Fibroblast of villous mesenchyme (primary cell): Measurements from ENCODE around the gene ERCC2. TPM values are rescaled to one million over a fixed set of nuclear protein-coding genes. Genes with fewer than 3 reads are reported as not detected.

ENCODE experiments used
- DNase-seq: peaks from one replicate; pipeline ENCODE4 v3.0.0-alpha.2; 2010; ENCODE audit warnings: low read depth
- H3K4me3 ChIP-seq: 2 replicates; pipeline ENCODE4 v1.5.1; 2011; ENCODE audit warnings: low read depth, mild to moderate bottlenecking, low read length
- total RNA-seq: library from RNA; depleted of rRNA; stranded (reverse); fragments of >200 nt; gene quantifications from 2 replicates; pipeline ENCODE4 v1.2.3, GENCODE V29; 2012
- TF ChIP-seq, protein P1 (sequence below): IDR thresholded peaks from 2 replicates; pipeline ENCODE4 v1.5.1; 2012; ENCODE audit warnings: low read depth, mild to moderate bottlenecking, low read length; ENCODE audit not compliant: insufficient read depth

The ERCC2 gene
- total RNA-seq, 1 donor, result 73.0 TPM

DNA sequence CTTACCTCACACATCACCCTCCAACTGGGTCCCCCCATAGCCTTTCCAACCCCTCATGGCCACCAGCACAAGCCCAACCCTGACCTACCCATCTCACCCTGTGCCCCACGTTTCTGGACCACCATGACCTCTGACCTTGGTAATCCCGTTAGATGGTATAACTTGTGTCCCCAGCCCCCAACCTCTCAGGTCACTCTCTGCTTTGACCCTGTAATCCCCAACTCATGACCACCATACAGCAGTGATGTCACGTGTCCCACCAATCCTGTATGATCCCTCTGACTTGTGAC lies 21.3 kb downstream of the ERCC2 start:
- DNase-seq, result no peak
- TF ChIP-seq, protein P1, sequence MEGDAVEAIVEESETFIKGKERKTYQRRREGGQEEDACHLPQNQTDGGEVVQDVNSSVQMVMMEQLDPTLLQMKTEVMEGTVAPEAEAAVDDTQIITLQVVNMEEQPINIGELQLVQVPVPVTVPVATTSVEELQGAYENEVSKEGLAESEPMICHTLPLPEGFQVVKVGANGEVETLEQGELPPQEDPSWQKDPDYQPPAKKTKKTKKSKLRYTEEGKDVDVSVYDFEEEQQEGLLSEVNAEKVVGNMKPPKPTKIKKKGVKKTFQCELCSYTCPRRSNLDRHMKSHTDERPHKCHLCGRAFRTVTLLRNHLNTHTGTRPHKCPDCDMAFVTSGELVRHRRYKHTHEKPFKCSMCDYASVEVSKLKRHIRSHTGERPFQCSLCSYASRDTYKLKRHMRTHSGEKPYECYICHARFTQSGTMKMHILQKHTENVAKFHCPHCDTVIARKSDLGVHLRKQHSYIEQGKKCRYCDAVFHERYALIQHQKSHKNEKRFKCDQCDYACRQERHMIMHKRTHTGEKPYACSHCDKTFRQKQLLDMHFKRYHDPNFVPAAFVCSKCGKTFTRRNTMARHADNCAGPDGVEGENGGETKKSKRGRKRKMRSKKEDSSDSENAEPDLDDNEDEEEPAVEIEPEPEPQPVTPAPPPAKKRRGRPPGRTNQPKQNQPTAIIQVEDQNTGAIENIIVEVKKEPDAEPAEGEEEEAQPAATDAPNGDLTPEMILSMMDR, result no peak
- H3K4me3 ChIP-seq, result no peak overlapping the region

DNA sequence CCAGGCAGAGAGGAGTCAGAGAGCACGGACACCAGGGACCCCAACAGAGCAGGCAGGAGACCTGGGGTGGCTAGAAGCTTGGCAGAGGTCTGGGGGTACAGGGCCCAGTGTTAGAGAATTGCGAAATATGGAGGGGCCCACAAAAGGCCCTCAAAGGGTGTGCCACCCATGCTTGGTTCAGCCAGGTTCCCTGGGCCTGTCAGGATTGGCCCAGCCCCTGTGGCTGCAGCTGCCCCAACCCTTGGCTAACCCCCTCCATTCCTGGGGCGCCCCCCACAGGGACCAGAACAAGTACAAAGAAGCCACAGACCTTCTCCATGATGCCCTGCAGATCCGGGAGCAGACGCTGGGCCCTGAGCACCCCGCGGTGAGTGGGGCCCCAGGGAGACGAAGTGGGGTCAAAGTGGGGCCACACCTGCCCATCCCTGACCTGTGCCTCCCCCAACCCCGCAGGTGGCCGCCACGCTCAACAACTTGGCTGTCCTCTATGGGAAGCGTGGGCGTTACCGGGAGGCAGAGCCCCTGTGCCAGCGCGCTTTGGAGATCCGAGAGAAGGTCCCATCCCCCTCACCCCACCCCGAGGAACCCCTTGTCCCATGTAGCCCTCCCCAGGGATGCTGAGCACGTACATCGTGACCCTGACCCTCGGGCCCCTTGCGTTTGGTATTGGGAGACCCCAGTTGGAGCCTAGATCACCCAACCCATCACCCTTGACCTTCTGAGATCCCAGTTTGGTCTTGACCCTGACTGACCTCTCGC lies 21.8 kb downstream of the ERCC2 start:
- H3K4me3 ChIP-seq, result no peak overlapping the region
- TF ChIP-seq, protein P1, result no peak
- no peak for DNase-seq

DNA sequence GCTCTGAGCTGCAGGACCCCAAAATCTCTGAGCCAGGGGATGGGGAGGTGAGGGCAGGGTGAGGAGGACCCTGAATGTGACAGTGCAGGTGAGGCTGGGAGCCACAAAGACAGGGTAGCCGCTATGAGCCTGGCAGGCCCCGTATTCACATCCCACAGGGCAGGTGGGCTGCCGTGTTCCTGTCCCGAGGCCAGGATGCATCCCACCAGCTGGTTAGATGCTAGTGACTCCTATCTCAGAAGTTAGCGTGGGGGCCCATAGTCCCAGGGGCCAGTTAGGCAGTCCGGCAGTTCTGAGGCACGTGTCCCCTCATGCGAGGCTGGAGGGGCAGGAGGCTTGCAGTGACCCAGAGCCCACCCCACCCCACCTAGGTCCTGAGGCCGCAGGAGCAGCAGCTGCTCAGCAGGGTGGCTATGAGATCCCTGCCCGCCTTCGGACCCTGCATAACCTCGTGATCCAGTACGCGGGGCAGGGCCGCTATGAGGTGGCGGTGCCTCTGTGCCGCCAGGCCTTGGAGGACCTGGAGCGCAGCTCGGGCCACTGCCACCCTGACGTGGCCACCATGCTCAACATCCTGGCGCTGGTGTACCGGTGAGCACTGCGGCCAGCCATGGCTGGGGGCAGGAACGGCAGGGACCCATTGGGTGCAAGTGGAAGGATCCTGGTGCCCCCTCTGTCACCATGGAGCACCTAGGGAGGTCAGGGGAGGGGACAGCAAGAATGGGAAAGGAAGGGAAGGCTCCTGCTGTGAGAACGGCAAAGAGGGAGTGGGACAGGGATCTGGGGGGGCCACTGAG lies 22.6 kb downstream of the ERCC2 start:
- TF ChIP-seq, protein P1, result no peak
- H3K4me3 ChIP-seq, result no peak overlapping the region
- DNase-seq, result no peak

DNA sequence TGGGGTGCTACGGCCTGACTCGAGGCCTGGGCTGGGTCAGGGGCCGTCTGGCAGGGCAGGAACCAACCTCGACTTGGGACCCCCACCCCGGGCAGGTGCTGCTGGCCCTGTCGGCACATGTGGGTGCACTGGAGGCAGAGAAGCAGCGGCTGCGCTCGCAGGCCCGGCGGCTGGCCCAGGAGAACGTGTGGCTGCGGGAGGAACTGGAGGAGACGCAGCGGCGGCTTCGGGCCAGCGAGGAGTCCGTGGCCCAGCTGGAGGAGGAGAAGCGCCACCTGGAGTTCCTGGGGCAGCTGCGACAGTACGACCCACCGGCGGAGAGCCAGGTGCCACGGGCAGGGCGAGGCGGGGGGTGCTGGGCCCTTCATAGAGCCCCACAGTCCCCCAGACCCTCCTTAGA lies 23.9 kb downstream of the ERCC2 start:
- DNase-seq, result no peak
- TF ChIP-seq, protein P1, result peak; percentile 4
- H3K4me3 ChIP-seq, result no peak overlapping the region

DNA sequence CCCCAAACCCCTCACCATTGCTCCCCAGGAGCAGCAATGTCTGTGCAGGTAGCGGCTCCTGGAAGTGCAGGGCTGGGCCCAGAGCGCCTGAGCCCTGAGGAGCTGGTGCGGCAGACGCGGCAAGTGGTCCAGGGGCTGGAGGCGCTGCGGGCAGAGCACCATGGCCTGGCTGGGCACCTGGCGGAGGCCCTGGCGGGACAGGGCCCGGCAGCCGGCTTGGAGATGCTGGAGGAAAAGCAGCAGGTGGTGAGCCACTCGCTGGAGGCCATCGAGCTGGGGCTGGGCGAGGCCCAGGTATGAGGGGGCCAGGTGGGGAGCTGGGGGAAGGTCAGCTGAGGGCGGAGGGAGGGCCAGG lies 24.9 kb downstream of the ERCC2 start:
- no peak overlapping the region for H3K4me3 ChIP-seq
- DNase-seq, result no peak
- TF ChIP-seq, protein P1, result no peak

DNA sequence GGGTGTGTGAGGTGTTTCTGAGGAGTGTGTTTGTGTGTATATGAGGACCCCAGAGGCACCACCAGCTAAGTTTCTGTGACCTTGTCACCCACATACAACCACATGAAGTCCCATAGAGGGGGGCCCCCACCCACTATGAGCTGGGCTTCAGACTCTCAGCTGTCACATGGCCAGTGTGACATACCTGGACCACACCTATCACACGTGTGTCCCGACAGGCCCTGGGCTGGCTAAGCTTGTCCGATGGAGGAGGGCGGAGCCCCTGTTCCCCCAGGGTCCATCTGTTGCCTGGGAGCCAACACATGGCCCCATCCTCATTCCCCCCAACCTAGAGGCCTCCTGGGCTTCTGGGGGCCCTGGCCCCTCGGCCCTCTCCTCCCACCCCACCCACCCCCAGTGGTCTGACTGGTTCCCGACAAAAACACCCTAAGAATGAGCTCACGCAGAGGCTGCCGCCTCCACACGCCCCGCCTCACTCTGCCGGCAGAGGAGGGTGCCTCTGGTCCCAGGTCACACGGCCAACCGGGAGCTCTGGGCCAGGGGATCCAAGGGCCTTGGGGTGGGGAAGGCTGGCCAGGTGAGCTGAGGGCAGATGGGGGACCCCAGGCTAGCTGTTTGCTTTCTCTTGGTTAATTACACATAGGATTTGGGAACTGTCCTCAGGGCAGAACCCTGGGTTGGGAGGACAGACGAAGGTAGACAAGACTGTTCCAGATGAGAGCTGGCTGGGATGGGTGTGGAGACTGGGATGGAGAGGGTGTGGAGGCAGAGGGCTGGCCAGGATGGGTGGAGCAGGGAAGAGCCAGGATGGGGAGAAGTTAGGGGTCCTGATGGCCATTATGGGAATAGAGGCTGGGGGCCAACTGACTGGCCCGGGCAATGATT lies 25.5 kb downstream of the ERCC2 start:
- TF ChIP-seq, protein P1, result no peak
- DNase-seq, result no peak
- no peak overlapping the region for H3K4me3 ChIP-seq
